T-helper 2 cell (primary cell): ENCODE results near the gene TMEM190.

Source experiments
- DNase-seq, 5 experiments: peaks; one replicate each; pipeline versions ENCODE4 v3.0.0 to v3.0.0-alpha.2; 2012 to 2022

Gene TMEM190

GRCh38 chr19:55352040-55352439, 24.6 kb upstream of the TMEM190 start:
- DNase-seq, result peak in 1 of 5 experiments; percentile 32

GRCh38 chr19:55352549-55353145, 24.0 kb upstream of the TMEM190 start:
- DNase-seq, result no peak

GRCh38 chr19:55353356-55353802, 23.2 kb upstream of the TMEM190 start:
- no peak for DNase-seq

- peak; percentile 46 to 73 (median 63) for DNase-seq
Measured at GRCh38 chr19:55353803-55354697, 22.6 kb upstream of the TMEM190 start.

GRCh38 chr19:55354698-55355212, 21.9 kb upstream of the TMEM190 start, which contains the start of gene COX6B2:
TSS of gene COX6B2 (minus strand) at chr19:55354719. CDS start at chr19:55354521, 198 bp downstream.
- no peak for DNase-seq

GRCh38 chr19:55355213-55355821, 21.3 kb upstream of the TMEM190 start:
- DNase-seq, result no peak

GRCh38 chr19:55358493-55358892, 18.1 kb upstream of the TMEM190 start:
- DNase-seq, result no peak

- no peak for DNase-seq
Measured at GRCh38 chr19:55358943-55359908, 17.4 kb upstream of the TMEM190 start.

- no peak for DNase-seq
Measured at GRCh38 chr19:55360902-55361301, 15.7 kb upstream of the TMEM190 start.

GRCh38 chr19:55362174-55362989, 14.2 kb upstream of the TMEM190 start:
- no peak for DNase-seq

- no peak for DNase-seq
Measured at GRCh38 chr19:55362990-55363716, 13.5 kb upstream of the TMEM190 start, which contains the start of gene GARIN5B. TSS of gene GARIN5B (minus strand) at chr19:55363260. CDS start at chr19:55363066, 194 bp downstream.

GRCh38 chr19:55365245-55365644, 11.4 kb upstream of the TMEM190 start:
- DNase-seq, result no peak

- DNase-seq, result no peak
Measured at GRCh38 chr19:55365964-55366363, 10.7 kb upstream of the TMEM190 start.

- DNase-seq, result no peak
Measured at GRCh38 chr19:55366790-55367189, 9.8 kb upstream of the TMEM190 start.

- no peak for DNase-seq
Measured at GRCh38 chr19:55368106-55368505, 8.5 kb upstream of the TMEM190 start.

GRCh38 chr19:55368701-55369563, 7.7 kb upstream of the TMEM190 start:
- no peak for DNase-seq

- peak in 1 of 5 experiments; percentile 39 for DNase-seq
Measured at GRCh38 chr19:55369653-55370304, 6.8 kb upstream of the TMEM190 start.

GRCh38 chr19:55370305-55370988, 6.2 kb upstream of the TMEM190 start, which contains the start of gene IL11:
TSS of gene IL11 (minus strand) at chr19:55370463. CDS start at chr19:55370310, 153 bp downstream.
- DNase-seq, result no peak
